Measurements from ENCODE around the gene TSPY4.
"Not testable (repeated sequence)": the region's sequence is repeated elsewhere in the genome, so short reads cannot be mapped to it uniquely, and the experiment has no call there.

TSPY4 gene, protein sequence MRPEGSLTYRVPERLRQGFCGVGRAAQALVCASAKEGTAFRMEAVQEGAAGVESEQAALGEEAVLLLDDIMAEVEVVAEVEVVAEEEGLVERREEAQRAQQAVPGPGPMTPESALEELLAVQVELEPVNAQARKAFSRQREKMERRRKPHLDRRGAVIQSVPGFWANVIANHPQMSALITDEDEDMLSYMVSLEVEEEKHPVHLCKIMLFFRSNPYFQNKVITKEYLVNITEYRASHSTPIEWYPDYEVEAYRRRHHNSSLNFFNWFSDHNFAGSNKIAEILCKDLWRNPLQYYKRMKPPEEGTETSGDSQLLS

DNA sequence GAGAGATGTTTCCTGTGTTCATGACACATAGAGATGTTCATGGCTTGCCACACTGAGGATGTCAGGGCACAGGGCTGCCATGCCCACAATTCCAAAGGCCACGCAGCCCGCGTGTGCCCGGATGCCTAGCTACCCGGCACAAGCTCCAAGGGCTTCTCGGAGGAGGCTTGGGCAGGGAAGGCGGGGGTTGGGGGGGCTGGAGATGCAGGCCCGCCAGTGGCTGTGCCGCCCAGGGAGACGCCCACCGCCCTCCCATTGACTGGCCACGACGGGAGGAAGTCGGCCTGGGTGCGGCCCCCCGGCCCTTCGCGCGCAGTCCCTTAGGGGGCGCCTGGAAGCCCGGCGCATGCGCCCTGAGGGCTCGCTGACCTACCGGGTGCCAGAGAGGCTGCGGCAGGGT lies at the start of gene TSPY4:
TSS of gene TSPY4 (plus strand) at position 301 of the 400 bp plus-strand sequence. CDS start at position 347, 46 bp downstream.
- DNase-seq = not testable (repeated sequence)

DNA sequence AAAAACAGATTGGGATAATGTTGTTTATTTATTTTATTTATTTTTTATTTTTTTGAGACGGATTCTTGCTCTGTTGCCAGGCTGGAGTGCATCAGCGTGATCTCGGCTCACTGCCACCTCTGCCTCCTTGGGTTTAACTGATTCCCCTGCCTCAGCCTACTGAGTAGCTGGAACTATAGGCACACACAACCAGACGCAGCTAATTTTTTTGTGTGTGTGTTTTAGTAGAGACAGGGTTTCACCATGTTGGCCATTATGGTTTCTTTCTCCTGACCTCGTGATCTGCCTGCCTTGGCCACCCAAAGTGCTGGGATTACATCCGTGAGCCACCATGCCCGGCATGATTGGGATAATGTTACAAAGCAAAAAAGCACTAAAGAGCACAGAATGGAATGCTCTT lies 16.3 kb upstream of the TSPY4 start:
- no peak for DNase-seq

DNA sequence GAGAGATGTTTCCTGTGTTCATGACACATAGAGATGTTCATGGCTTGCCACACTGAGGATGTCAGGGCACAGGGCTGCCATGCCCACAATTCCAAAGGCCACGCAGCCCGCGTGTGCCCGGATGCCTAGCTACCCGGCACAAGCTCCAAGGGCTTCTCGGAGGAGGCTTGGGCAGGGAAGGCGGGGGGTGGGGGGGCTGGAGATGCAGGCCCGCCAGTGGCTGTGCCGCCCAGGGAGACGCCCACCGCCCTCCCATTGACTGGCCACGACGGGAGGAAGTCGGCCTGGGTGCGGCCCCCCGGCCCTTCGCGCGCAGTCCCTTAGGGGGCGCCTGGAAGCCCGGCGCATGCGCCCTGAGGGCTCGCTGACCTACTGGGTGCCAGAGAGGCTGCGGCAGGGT lies 20.2 kb downstream of the TSPY4 start, which contains the start of gene TSPY8:
TSS of gene TSPY8 (plus strand) at position 301 of the 400 bp plus-strand sequence. CDS start at position 347, 46 bp downstream.
- not testable (repeated sequence) for DNase-seq

Data from stimulated activated CD4-positive, alpha-beta T cell treated with anti-CD3 and anti-CD28 coated beads, Interleukin-4, amount 100 ng/mL, for 24 hours (primary cell).